ENCODE data around the gene GXYLT1. TPM values are rescaled to one million over a fixed set of nuclear protein-coding genes. Genes with fewer than 3 reads are reported as not detected.
A peak's percentile ranks its signal among the peaks of the same experiment; 100 is the strongest.

The GXYLT1 gene
- total RNA-seq, 4 donors from 2014 or later = 14.7 to 25.3 (median 22.8) TPM

GRCh38 chr12:42039176-42039575 lies 105.5 kb downstream of the GXYLT1 start:
- Histone ChIP-seq H3K36me3 (no peaks in the 10 kb centered on the region), H3K4me1 (no peaks in the 10 kb centered on the region), H3K27me3 (no peaks in the 10 kb centered on the region), H3K9me3 (peaks cover 0 to 9% (median 0%) of the 10 kb centered on the region in 4 donors), H3K4me3 (no peak overlapping the region), H3K27ac (no peak overlapping the region)
- TF ChIP-seq CTCF (IDR thresholded peaks at IDR 0.05) = no peak
- no peak for TF ChIP-seq POLR2A (IDR thresholded peaks at IDR 0.05)
- no peak for TF ChIP-seq EP300 (IDR thresholded peaks at IDR 0.05)
- peak in 1 of 2 donors; percentile 11 for DNase-seq (ENCODE audit: low spot score in 2 of 2)
- 67 to 85% methylated on average over 5 of the region's 5 CpGs for WGBS, 2 donors

GRCh38 chr12:42031847-42032564 lies 112.7 kb downstream of the GXYLT1 start:
- 68 to 76% methylated on average over 4 of the region's 4 CpGs for WGBS, 2 donors
- Histone ChIP-seq H3K9me3 (peaks cover 0 to 9% (median 0%) of the 10 kb centered on the region in 4 donors), H3K36me3 (no peaks in the 10 kb centered on the region), H3K4me3 (no peak overlapping the region), H3K27me3 (no peaks in the 10 kb centered on the region), H3K4me1 (no peaks in the 10 kb centered on the region), H3K27ac (no peak overlapping the region)
- no peak for DNase-seq (ENCODE audit: low spot score in 2 of 2)
- TF ChIP-seq CTCF (IDR thresholded peaks at IDR 0.05) (no peak), EP300 (IDR thresholded peaks at IDR 0.05) (no peak), POLR2A (IDR thresholded peaks at IDR 0.05) (no peak)

Other genes starting within 250 kb of the GXYLT1 start
- 10 to 100 TPM; 25.7 to 66.0 (median 38.7) TPM for gene YAF2, start 93.4 kb upstream of the GXYLT1 start, total RNA-seq
- gene ZCRB1, start 181.2 kb upstream of the GXYLT1 start, total RNA-seq = 10 to 100 TPM; 19.8 to 44.8 (median 32.3) TPM
- gene PPHLN1, start 181.3 kb upstream of the GXYLT1 start, total RNA-seq = 10 to 100 TPM; 38.6 to 64.5 (median 51.7) TPM

Data from tibial nerve (tissue), 4 donors.